ENCODE measurements around the gene AMACR.
A peak's percentile ranks its signal among the peaks of the same experiment; 100 is the strongest.
"Not testable (repeated sequence)": the region's sequence is repeated elsewhere in the genome, so short reads cannot be mapped to it uniquely, and the experiment has no call there.

The AMACR gene

GRCh38 chr5:34038390-34038789, 30.5 kb upstream of the AMACR start:
- DNase-seq (ENCODE audit: extremely low spot score, insufficient read length, low read depth), result no peak
- no peak for FAIRE-seq

- DNase-seq (ENCODE audit: extremely low spot score, insufficient read length, low read depth), result no peak
- no peak for FAIRE-seq
Observed at GRCh38 chr5:34037726-34038125, 29.9 kb upstream of the AMACR start.

- no peak for DNase-seq (ENCODE audit: extremely low spot score, insufficient read length, low read depth)
- FAIRE-seq, result no peak
Observed at GRCh38 chr5:34035756-34036155, 27.9 kb upstream of the AMACR start.

GRCh38 chr5:34034534-34035327, 26.9 kb upstream of the AMACR start:
- DNase-seq (ENCODE audit: extremely low spot score, insufficient read length, low read depth), result no peak
- FAIRE-seq, result peak; percentile 83

GRCh38 chr5:34031966-34032365, 24.1 kb upstream of the AMACR start:
- FAIRE-seq (peak; percentile 66), DNase-seq (ENCODE audit: extremely low spot score, insufficient read length, low read depth) (no peak)

- FAIRE-seq, result no peak
- no peak for DNase-seq (ENCODE audit: extremely low spot score, insufficient read length, low read depth)
Observed at GRCh38 chr5:34031117-34031516, 23.3 kb upstream of the AMACR start.

- not testable (repeated sequence) for DNase-seq (ENCODE audit: extremely low spot score, insufficient read length, low read depth); FAIRE-seq
Observed at GRCh38 chr5:34030585-34030984, 22.7 kb upstream of the AMACR start.

GRCh38 chr5:34030048-34030447, 22.2 kb upstream of the AMACR start:
- DNase-seq (ENCODE audit: extremely low spot score, insufficient read length, low read depth) (no peak), FAIRE-seq (no peak)

GRCh38 chr5:34028349-34028748, 20.5 kb upstream of the AMACR start:
- FAIRE-seq, result no peak

GRCh38 chr5:34026089-34026761, 18.4 kb upstream of the AMACR start:
- DNase-seq (ENCODE audit: extremely low spot score, insufficient read length, low read depth), result no peak
- no peak for FAIRE-seq

More at GRCh38 chr5:34028349-34028748, 20.5 kb upstream of the AMACR start:
- DNase-seq (ENCODE audit: extremely low spot score, insufficient read length, low read depth), result no peak

- FAIRE-seq, result peak; percentile 86
- DNase-seq (ENCODE audit: extremely low spot score, insufficient read length, low read depth), result no peak
Observed at GRCh38 chr5:34022121-34022705, 14.4 kb upstream of the AMACR start.

GRCh38 chr5:34021334-34021733, 13.5 kb upstream of the AMACR start:
- FAIRE-seq (no peak), DNase-seq (ENCODE audit: extremely low spot score, insufficient read length, low read depth) (no peak)

GRCh38 chr5:34020726-34021125, 12.9 kb upstream of the AMACR start:
- FAIRE-seq (no peak), DNase-seq (ENCODE audit: extremely low spot score, insufficient read length, low read depth) (no peak)

- no peak for DNase-seq (ENCODE audit: extremely low spot score, insufficient read length, low read depth)
Observed at GRCh38 chr5:34017254-34017653, 9.4 kb upstream of the AMACR start.

GRCh38 chr5:34016750-34017149, 8.9 kb upstream of the AMACR start:
- DNase-seq (ENCODE audit: extremely low spot score, insufficient read length, low read depth) (no peak), FAIRE-seq (no peak)

More at GRCh38 chr5:34017254-34017653, 9.4 kb upstream of the AMACR start:
- FAIRE-seq, result no peak

GRCh38 chr5:34016222-34016621, 8.4 kb upstream of the AMACR start:
- FAIRE-seq (no peak), DNase-seq (ENCODE audit: extremely low spot score, insufficient read length, low read depth) (no peak)

GRCh38 chr5:34015120-34015822, 7.4 kb upstream of the AMACR start:
- DNase-seq (ENCODE audit: extremely low spot score, insufficient read length, low read depth), result no peak
- FAIRE-seq, result no peak

GRCh38 chr5:34014626-34015025, 6.8 kb upstream of the AMACR start:
- FAIRE-seq (no peak), DNase-seq (ENCODE audit: extremely low spot score, insufficient read length, low read depth) (no peak)

GRCh38 chr5:34013547-34013946, 5.7 kb upstream of the AMACR start:
- DNase-seq (ENCODE audit: extremely low spot score, insufficient read length, low read depth) (no peak), FAIRE-seq (no peak)

GRCh38 chr5:34012791-34013190, 4.9 kb upstream of the AMACR start:
- FAIRE-seq, result no peak

GRCh38 chr5:34011536-34011935, 3.7 kb upstream of the AMACR start:
- FAIRE-seq, result no peak
- no peak for DNase-seq (ENCODE audit: extremely low spot score, insufficient read length, low read depth)

More at GRCh38 chr5:34012791-34013190, 4.9 kb upstream of the AMACR start:
- no peak for DNase-seq (ENCODE audit: extremely low spot score, insufficient read length, low read depth)
